OCI-LY3 (cell line): ENCODE data around the gene IPO11.

ENCODE experiments used
- H2AFZ ChIP-seq: fragments of 200-600, 300-600 bp; shearing (Covaris generic); 2 replicates; pipeline ENCODE4 v1.6.0; 2014; ENCODE audit warnings: antibody characterized with exemption, low read depth, low read length
- H3K27ac ChIP-seq: fragments of 200-600, 300-600 bp; sonication (generic); 2 replicates; pipeline ENCODE4 v1.5.1; 2014; ENCODE audit warnings: mild to moderate bottlenecking, low read length, moderate library complexity, mixed read lengths
- H3K27me3 ChIP-seq: fragments of 200-600, 300-600 bp; sonication (generic); 2 replicates; pipeline ENCODE4 v1.6.1; 2014; ENCODE audit warnings: low read depth, low read length, mixed read lengths
- H3K36me3 ChIP-seq: fragments of 200-600, 300-600 bp; sonication (generic); replicated peaks from 2 replicates; pipeline ENCODE3; 2014; ENCODE audit warnings: low read depth, low read length, mixed read lengths
- H3K4me1 ChIP-seq: fragments of 300-600, 200-600 bp; sonication (generic); 2 replicates; pipeline ENCODE4 v1.6.1; 2014; ENCODE audit warnings: low read length, mixed read lengths
- H3K4me2 ChIP-seq: fragments of 200-600, 300-600 bp; sonication (generic); 2 replicates; pipeline ENCODE4 v1.6.1; 2014; ENCODE audit warnings: low read length, mixed read lengths
- H3K4me3 ChIP-seq: fragments of 300-600, 200-600 bp; sonication (generic); 2 replicates; pipeline ENCODE4 v1.5.1; 2014; ENCODE audit warnings: antibody characterized with exemption, mild to moderate bottlenecking, low read length, moderate library complexity
- H3K79me2 ChIP-seq: fragments of 300-600, 200-600 bp; shearing (Covaris generic); 2 replicates; pipeline ENCODE4 v1.6.1; 2014; ENCODE audit warnings: mild to moderate bottlenecking, low read length, mixed read lengths
- H3K9ac ChIP-seq: fragments of 300-600, 200-600 bp; shearing (Covaris generic); 2 replicates; pipeline ENCODE4 v1.6.0; 2014; ENCODE audit warnings: mild to moderate bottlenecking, low read length, moderate library complexity
- H3K9me3 ChIP-seq: fragments of 200-600, 300-600 bp; shearing (Covaris generic); 2 replicates; pipeline ENCODE4 v1.6.1; 2014; ENCODE audit warnings: low read length, mixed read lengths; ENCODE audit not compliant: insufficient read depth
- H4K20me1 ChIP-seq: fragments of 200-600, 300-600 bp; sonication (generic); 2 replicates; pipeline ENCODE4 v1.6.1; 2016; ENCODE audit warnings: low read length, mixed read lengths; ENCODE audit not compliant: insufficient read depth
- CTCF ChIP-seq: fragments of 200-600, 300-600 bp; sonication (generic); IDR thresholded peaks from 2 replicates; pipeline ENCODE4 v1.5.1; 2014; ENCODE audit warnings: antibody characterized with exemption, low read length, low read depth
- EZH2phosphoT487 ChIP-seq: fragments of 200-600 bp; shearing (Covaris generic); IDR thresholded peaks from 2 replicates; pipeline ENCODE4 v1.6.1; 2018; ENCODE audit warnings: antibody characterized with exemption, mixed run types, low read depth

The IPO11 gene

GRCh38 chr5:62607615-62608014, 195.1 kb downstream of the IPO11 start:
- H3K27ac ChIP-seq, result no peak overlapping the region
- no peaks in the 10 kb centered on the region for H3K27me3 ChIP-seq
- no peaks in the 10 kb centered on the region for H4K20me1 ChIP-seq
- H3K4me3 ChIP-seq, result no peak overlapping the region
- H3K4me1 ChIP-seq, result no peaks in the 10 kb centered on the region
- H3K36me3 ChIP-seq, result no peaks in the 10 kb centered on the region
- no peak overlapping the region for H3K4me2 ChIP-seq
- no peaks in the 10 kb centered on the region for H3K79me2 ChIP-seq
- H3K9me3 ChIP-seq, result no peaks in the 10 kb centered on the region
- no peak overlapping the region for H2AFZ ChIP-seq
- no peak overlapping the region for H3K9ac ChIP-seq
- TF ChIP-seq EZH2phosphoT487 (no peak), CTCF (no peak)

- H3K36me3 ChIP-seq, result no peaks in the 10 kb centered on the region
- no peak overlapping the region for H3K27ac ChIP-seq
- no peak for TF ChIP-seq EZH2phosphoT487
- no peak for TF ChIP-seq CTCF
- no peaks in the 10 kb centered on the region for H3K9me3 ChIP-seq
- no peak overlapping the region for H3K4me3 ChIP-seq
- H2AFZ ChIP-seq, result no peak overlapping the region
- no peak overlapping the region for H3K9ac ChIP-seq
- H4K20me1 ChIP-seq, result no peaks in the 10 kb centered on the region
- no peaks in the 10 kb centered on the region for H3K79me2 ChIP-seq
- no peak overlapping the region for H3K4me2 ChIP-seq
- H3K4me1 ChIP-seq, result no peaks in the 10 kb centered on the region
- no peaks in the 10 kb centered on the region for H3K27me3 ChIP-seq
These were observed 196.3 kb downstream of the IPO11 start for GRCh38 chr5:62608529-62609511.

- Histone ChIP-seq H3K4me2 (no peak overlapping the region), H3K79me2 (no peaks in the 10 kb centered on the region), H3K27ac (no peak overlapping the region), H3K36me3 (no peaks in the 10 kb centered on the region), H3K4me1 (no peaks in the 10 kb centered on the region), H2AFZ (no peak overlapping the region), H3K27me3 (no peaks in the 10 kb centered on the region), H4K20me1 (no peaks in the 10 kb centered on the region), H3K9ac (no peak overlapping the region), H3K9me3 (no peaks in the 10 kb centered on the region), H3K4me3 (no peak overlapping the region)
- TF ChIP-seq EZH2phosphoT487 (no peak), CTCF (no peak)
These were observed 201.8 kb downstream of the IPO11 start for GRCh38 chr5:62614355-62614754.

- Histone ChIP-seq H3K27ac (no peak overlapping the region), H3K4me1 (no peaks in the 10 kb centered on the region), H3K4me2 (no peak overlapping the region), H3K27me3 (no peaks in the 10 kb centered on the region), H3K9ac (no peak overlapping the region), H4K20me1 (no peaks in the 10 kb centered on the region), H3K4me3 (no peak overlapping the region), H3K79me2 (no peaks in the 10 kb centered on the region), H3K36me3 (no peaks in the 10 kb centered on the region), H2AFZ (no peak overlapping the region), H3K9me3 (no peaks in the 10 kb centered on the region)
- no peak for TF ChIP-seq EZH2phosphoT487
- TF ChIP-seq CTCF, result no peak
These were observed 204.2 kb downstream of the IPO11 start for GRCh38 chr5:62616615-62617277.
